Measurements from ENCODE around the gene IFNL2.
"Not testable (repeated sequence)": the region's sequence is repeated elsewhere in the genome, so short reads cannot be mapped to it uniquely, and the experiment has no call there.

The IFNL2 gene

GRCh38 chr19:39268085-39268484 is at the start of gene IFNL2:
Gene IFNL2 (plus strand): TSS chr19:39268396. CDS start chr19:39268569, 173 bp downstream.
- DNase-seq = not testable (repeated sequence)

DNA sequence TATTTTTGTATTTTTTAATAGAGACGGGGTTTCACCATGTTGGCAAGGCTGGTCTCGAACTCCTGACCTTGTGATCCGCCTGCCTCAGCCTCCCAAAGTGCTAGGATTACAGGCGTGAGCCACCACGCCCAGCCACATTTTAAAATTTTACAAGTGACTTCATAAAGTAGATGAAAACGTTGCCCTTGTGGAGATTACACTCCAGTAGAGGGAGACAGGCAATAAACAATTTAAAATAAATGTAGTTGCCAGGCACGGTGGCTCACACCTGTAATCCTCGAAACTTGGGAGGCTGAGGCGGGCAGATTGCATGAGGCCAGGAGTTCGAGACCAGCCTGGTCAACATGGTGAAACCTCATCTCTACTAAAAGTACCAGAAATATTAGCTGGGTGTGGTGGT is 49.1 kb upstream of the IFNL2 start:
- DNase-seq = not testable (repeated sequence)

- no peak for DNase-seq
Observed at GRCh38 chr19:39223703-39224279, 44.4 kb upstream of the IFNL2 start.

DNA sequence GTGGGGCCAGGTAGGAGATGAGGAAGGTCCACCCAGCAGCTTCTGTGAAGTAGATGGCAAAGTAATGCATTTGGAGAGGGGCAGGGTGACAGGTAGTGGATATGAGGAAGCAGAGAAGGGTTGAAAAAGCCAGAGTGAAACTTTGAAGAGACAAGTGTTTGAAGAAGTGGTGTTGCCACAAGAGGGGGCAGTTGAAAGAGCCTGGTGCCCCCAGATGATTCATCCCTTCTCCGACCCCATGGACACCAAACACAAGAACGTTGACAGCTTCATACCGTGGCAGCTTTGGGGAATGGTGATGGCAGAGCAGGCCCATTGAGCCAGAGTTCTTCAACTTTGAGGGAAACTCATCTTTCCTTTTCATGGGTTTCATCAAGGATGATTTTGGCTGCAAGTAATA is 43.3 kb upstream of the IFNL2 start:
- DNase-seq = no peak

DNA sequence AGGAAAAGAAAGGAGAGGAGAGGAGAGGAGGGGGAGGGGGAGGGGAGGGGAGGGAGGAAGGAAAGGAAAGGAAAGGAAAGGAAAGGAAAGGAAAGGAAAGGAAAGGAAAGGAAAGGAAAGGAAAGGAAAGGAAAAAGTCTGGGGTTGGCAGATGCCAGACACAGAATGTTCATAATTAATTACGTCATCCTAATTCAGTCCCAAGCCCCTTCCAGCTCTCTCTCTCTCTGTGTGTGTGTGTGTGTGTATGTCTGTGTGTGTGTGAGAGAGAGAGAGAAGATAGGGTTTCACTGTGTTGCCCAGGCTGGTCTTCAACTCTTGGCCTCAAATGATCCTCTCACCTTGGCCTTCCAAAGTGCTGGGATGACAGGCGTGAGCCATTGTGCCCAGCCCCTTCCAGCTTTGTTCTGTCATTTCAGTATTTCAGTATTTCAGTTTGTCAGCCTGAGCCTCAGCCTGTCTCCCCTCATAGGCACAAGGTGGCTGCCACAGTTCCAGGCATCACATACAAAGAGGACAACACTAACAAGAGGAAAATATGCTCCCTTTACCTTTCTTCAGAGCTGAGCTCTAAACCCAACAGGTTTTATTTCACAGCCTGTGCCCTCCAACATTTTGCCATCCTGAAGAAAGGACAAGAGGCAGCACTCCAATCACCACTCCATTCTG is 38.0 kb upstream of the IFNL2 start:
- DNase-seq = no peak

GRCh38 chr19:39232708-39233107 is 35.5 kb upstream of the IFNL2 start:
- no peak for DNase-seq

GRCh38 chr19:39236527-39236926 is 31.7 kb upstream of the IFNL2 start:
- DNase-seq = no peak

- peak; percentile 24 for DNase-seq
Observed at GRCh38 chr19:39237200-39238184, 30.7 kb upstream of the IFNL2 start.

- DNase-seq = no peak
Observed at GRCh38 chr19:39238209-39238608, 30.0 kb upstream of the IFNL2 start.

DNA sequence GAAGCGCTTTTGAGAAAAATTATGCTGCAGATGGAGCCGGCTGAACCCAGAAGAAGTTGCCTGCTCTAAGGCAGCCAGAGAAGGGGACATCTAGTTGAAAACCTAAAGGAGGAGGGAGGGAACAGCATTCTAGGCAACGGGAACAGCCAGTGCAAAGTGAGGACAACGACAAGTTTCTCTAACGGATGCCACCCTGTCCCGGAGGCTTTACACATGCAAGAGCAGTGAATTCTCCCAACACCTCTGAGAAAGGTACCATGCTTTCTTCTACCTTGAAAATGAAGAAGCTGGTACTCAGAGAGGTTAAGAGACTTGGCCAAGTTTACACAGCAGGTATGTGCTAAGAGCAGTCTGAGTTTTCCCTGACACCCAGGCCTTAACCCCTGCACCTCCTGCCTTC is 29.3 kb upstream of the IFNL2 start:
- DNase-seq = no peak

DNA sequence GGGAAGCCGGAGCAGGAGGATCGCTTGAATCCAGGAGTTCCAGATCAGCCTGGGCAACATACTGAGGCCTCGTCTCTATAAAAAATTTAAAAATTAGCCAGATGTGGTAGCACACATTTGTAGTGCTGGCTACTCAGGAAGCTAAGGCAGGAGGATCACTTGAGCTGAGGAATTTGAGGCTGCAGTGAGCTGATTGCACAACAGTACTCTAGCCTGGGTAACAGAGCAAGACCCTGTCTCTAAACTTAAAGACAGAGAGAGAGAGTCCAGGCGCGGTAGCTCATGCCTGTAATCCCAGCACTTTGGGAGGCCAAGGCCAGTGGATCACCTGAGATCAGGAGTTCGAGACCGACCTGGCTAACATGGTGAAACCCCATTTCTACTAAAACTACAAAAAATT is 27.8 kb upstream of the IFNL2 start:
- DNase-seq = no peak

- DNase-seq = not testable (repeated sequence)
Observed at GRCh38 chr19:39243741-39244140, 24.5 kb upstream of the IFNL2 start.

DNA sequence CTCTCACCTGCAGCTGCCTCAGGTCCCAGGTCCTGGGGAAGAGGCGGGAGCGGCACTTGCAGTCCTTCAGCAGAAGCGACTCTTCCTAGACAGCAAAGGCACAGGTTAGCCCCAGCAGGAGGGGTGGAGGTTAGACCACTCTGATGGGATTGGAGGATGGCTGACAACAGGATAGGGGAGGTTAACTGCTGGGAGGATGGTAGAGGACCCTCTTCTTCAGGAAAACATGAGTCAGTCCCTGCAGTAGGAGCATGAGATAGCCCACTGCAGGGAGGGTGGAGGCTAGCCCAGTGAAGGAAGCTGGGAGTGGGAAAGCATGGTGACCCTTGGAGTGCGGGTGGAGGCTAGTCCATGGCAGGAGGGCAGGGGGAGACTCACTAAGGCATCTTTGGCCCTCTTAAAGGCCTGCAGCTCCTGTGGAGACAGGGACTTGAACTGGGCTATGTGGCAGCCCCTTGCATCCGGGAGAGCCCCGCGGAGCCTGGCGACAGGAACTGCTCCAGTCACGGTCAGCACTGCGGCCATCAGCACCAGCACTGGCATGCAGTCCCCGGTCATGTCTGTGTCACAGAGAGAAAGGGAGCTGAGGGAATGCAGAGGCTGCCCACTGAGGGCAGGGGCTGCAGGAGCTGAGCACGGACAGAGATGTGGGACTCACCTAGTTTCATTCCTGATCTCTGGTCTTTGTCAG is 23.6 kb upstream of the IFNL2 start, which contains the start of gene IFNL3:
TSS of gene IFNL3 (minus strand) at position 597 of the 691 bp plus-strand sequence. CDS start at position 558, 39 bp downstream.
- DNase-seq = not testable (repeated sequence)

DNA sequence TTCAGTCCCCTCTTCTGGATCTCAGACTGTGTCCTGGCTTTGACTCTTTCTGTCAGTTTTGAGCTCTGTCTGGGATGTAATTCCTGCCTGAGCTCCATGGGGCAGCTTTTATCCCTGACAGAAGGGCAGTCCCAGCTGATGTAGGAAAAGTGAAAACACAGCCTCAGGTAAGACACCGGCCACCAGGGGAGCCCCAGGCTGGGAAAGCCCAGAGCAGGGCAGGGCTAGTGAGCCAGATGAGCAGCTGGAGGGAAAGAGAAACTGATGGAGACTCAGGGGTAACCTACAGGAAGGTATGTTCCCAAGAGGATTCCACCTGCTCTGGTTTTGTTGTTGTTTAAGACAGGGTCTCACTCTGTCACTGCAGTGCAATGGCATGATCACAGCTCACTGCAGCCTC is 23.0 kb upstream of the IFNL2 start:
- not testable (repeated sequence) for DNase-seq

GRCh38 chr19:39246951-39247669 is 21.1 kb upstream of the IFNL2 start:
- DNase-seq = no peak

GRCh38 chr19:39247701-39248664 is 20.2 kb upstream of the IFNL2 start:
- DNase-seq = no peak

DNA sequence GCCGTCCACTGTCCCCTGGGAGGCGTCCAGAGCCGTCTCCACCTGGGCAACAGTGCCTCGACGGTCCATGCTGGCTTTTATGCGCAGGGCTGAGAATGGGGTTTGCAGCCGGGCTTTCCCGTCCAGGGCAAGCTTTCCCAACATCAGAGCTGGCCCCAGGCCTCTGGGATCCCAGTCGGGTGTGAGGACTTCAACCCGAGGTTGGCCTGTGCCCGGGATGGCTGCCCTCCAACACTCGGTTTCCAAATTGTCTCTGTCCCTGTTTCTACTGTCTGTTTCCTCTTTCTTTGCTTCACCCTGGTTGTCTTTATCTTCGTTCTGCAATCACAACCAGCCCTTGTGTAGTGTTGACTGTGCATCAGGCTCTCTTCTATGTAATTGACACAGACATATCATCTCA is 19.4 kb upstream of the IFNL2 start, which contains the start of gene IFNL4:
TSS of gene IFNL4 (minus strand) at position 51 of the 400 bp plus-strand sequence.
- DNase-seq = no peak

- no peak for DNase-seq
Observed at GRCh38 chr19:39251081-39251480, 17.1 kb upstream of the IFNL2 start.

GRCh38 chr19:39251846-39252245 is 16.4 kb upstream of the IFNL2 start:
- DNase-seq = no peak

DNA sequence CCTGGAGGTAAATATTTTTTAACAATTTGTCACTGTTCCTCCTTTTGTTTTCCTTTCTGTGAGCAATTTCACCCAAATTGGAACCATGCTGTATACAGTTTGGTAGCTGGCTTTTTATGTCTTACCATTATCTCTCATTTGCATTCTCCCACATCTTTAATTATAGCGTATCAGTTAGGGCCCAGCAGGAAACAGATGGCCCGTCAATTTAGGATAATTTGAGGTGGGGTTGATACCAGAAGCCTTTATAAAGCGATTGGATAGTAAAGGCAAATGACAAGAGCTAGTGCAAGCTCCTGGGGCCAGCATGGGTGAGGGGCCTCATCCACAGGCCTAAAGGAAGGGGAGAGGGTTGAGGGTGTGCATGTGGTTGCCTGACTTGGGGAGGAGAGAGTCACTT is 15.7 kb upstream of the IFNL2 start:
- DNase-seq = no peak

Data from activated CD4-positive, alpha-beta T cell treated with anti-CD3 and anti-CD28 coated beads for 1 hour (primary cell).